ENCODE results near the gene PIR. TPM values are rescaled to one million over a fixed set of nuclear protein-coding genes. Genes with fewer than 3 reads are reported as not detected.

The PIR gene
- total and polyA plus RNA-seq, 2 donors (not counting 3 experiments of a cell fraction or from before 2014, with no cell fraction given) = 89.0 to 108 TPM

GRCh38 chrX:15413101-15413500, 80.0 kb downstream of the PIR start:
- H3K9me1 ChIP-seq (replicated peaks; ENCODE audit: control insufficient read depth, extremely low read depth, insufficient read depth, low read length) = no peaks in the 10 kb centered on the region
- ChIA-PET POLR2A (no interaction called here), CTCF (no interaction called here)
- H3K9ac ChIP-seq (replicated peaks; ENCODE audit: extremely low read depth, insufficient read depth, low read length) = no peak overlapping the region
- no peaks in the 10 kb centered on the region for H4K20me1 ChIP-seq (replicated peaks; ENCODE audit: control insufficient read depth, extremely low read depth, insufficient read depth, low read length)
- no peak overlapping the region for H3K4me2 ChIP-seq (ENCODE audit: insufficient read depth, low read length)
- no peaks in the 10 kb centered on the region for H3K4me1 ChIP-seq (ENCODE audit: control insufficient read depth, extremely low read depth, insufficient read depth, low read length)
- no peak for TF ChIP-seq JUN (IDR thresholded peaks at IDR 0.05; ENCODE audit: borderline replicate concordance, insufficient read depth, insufficient read length, low read depth)
- no peak for TF ChIP-seq EZH2 (IDR thresholded peaks at IDR 0.05; ENCODE audit: borderline replicate concordance, low read depth, low read length, severe bottlenecking)
- TF ChIP-seq POLR2AphosphoS5 (IDR thresholded peaks at IDR 0.05; ENCODE audit: insufficient read depth, low read depth, low read length) = no peak
- H3K79me2 ChIP-seq (ENCODE audit: control insufficient read depth, insufficient read depth, low read length) = peaks cover 4% of the 10 kb centered on the region
- intact Hi-C loops (cut with micrococcal nuclease) = no loop called here
- no peaks in the 10 kb centered on the region for H3K27me3 ChIP-seq (ENCODE audit: control insufficient read depth in 2 of 2, insufficient read depth in 2 of 2, low read length in 2 of 2)
- DNase-seq (ENCODE audit: low read depth, low spot score) (no peak), FAIRE-seq (no peak)
- H3K36me3 ChIP-seq (ENCODE audit: control insufficient read depth in 2 of 2, extremely low read depth in 1 of 2, insufficient read depth in 2 of 2, low read length in 2 of 2) = peaks cover 0 to 2% of the 10 kb centered on the region in 2 experiments
- H3K9me3 ChIP-seq (replicated peaks; ENCODE audit: control insufficient read depth, insufficient read depth, low read length) = no peaks in the 10 kb centered on the region
- dilution Hi-C loops (cut with MboI; ENCODE audit: extremely low pct_ligation_motif_present, low sequenced_read_pairs) = no loop called here
- H3K4me3 ChIP-seq (replicated peaks in 1 of 3; ENCODE audit: insufficient read depth in 1 of 3, low read depth in 1 of 3, low read length in 3 of 3) = no peak overlapping the region
- no TSS peak for BruUV-seq (replicated peaks)
- H3K27ac ChIP-seq (ENCODE audit: insufficient read depth, low read depth, low read length) = no peak overlapping the region
- H2AFZ ChIP-seq (ENCODE audit: low read depth, low read length) = no peak overlapping the region

- no peak overlapping the region for H3K27ac ChIP-seq (ENCODE audit: insufficient read depth, low read depth, low read length)
- H3K36me3 ChIP-seq (ENCODE audit: control insufficient read depth in 2 of 2, extremely low read depth in 1 of 2, insufficient read depth in 2 of 2, low read length in 2 of 2) = peaks cover 0 to 2% of the 10 kb centered on the region in 2 experiments
- H3K79me2 ChIP-seq (ENCODE audit: control insufficient read depth, insufficient read depth, low read length) = no peaks in the 10 kb centered on the region
- no peak for DNase-seq (ENCODE audit: low read depth, low spot score)
- H2AFZ ChIP-seq (ENCODE audit: low read depth, low read length) = no peak overlapping the region
- no peaks in the 10 kb centered on the region for H3K27me3 ChIP-seq (ENCODE audit: control insufficient read depth in 2 of 2, insufficient read depth in 2 of 2, low read length in 2 of 2)
- H3K9me3 ChIP-seq (replicated peaks; ENCODE audit: control insufficient read depth, insufficient read depth, low read length) = no peaks in the 10 kb centered on the region
- H3K9me1 ChIP-seq (replicated peaks; ENCODE audit: control insufficient read depth, extremely low read depth, insufficient read depth, low read length) = no peaks in the 10 kb centered on the region
- intact Hi-C loops (cut with micrococcal nuclease) (no loop called here), dilution Hi-C loops (cut with MboI; ENCODE audit: extremely low pct_ligation_motif_present, low sequenced_read_pairs) (no loop called here)
- FAIRE-seq = peak; percentile 72
- no peak overlapping the region for H3K4me2 ChIP-seq (ENCODE audit: insufficient read depth, low read length)
- CTCF ChIA-PET = no interaction called here
- H3K4me3 ChIP-seq (replicated peaks in 1 of 3; ENCODE audit: insufficient read depth in 1 of 3, low read depth in 1 of 3, low read length in 3 of 3) = no peak overlapping the region
- TF ChIP-seq EZH2 (IDR thresholded peaks at IDR 0.05; ENCODE audit: borderline replicate concordance, low read depth, low read length, severe bottlenecking) (no peak), MYC (IDR thresholded peaks at IDR 0.05; ENCODE audit: low read depth, low read length) (no peak), MAX (IDR thresholded peaks at IDR 0.05; ENCODE audit: insufficient read depth, insufficient read length) (no peak), POLR2A (IDR thresholded peaks at IDR 0.05; ENCODE audit: low read depth, low read length) (no peak), CTCF (IDR thresholded peaks at IDR 0.05; ENCODE audit: extremely low read depth in 1 of 2, insufficient read depth in 1 of 2, low read depth in 1 of 2, low read length in 2 of 2) (no peak), POLR2AphosphoS5 (IDR thresholded peaks at IDR 0.05; ENCODE audit: insufficient read depth, low read depth, low read length) (no peak), GATA2 (IDR thresholded peaks at IDR 0.05; ENCODE audit: insufficient read depth, insufficient read length, low read depth, low read length) (no peak), FOS (IDR thresholded peaks at IDR 0.05; ENCODE audit: borderline replicate concordance, insufficient read depth, low read length) (no peak), JUN (IDR thresholded peaks at IDR 0.05; ENCODE audit: borderline replicate concordance, insufficient read depth, insufficient read length, low read depth) (no peak)
- H3K9ac ChIP-seq (replicated peaks; ENCODE audit: extremely low read depth, insufficient read depth, low read length) = no peak overlapping the region
- BruUV-seq (replicated peaks) = no TSS peak
- no peaks in the 10 kb centered on the region for H4K20me1 ChIP-seq (replicated peaks; ENCODE audit: control insufficient read depth, extremely low read depth, insufficient read depth, low read length)
- POLR2A ChIA-PET = no interaction called here
- H3K4me1 ChIP-seq (ENCODE audit: control insufficient read depth, extremely low read depth, insufficient read depth, low read length) = no peaks in the 10 kb centered on the region
These were observed 82.2 kb downstream of the PIR start for GRCh38 chrX:15410947-15411346.
